A549 (cell line): ENCODE measurements around the gene TEX264. TPM values are rescaled to one million over a fixed set of nuclear protein-coding genes. Genes with fewer than 3 reads are reported as not detected.
A peak's percentile ranks its signal among the peaks of the same experiment; 100 is the strongest.

Experiments used
- ATAC-seq, 2 experiments: fragments of 200-7000 bp in 1 of 2; fragments of >200 bp in 1 of 2; cut with Nextera tagmentation in 1 of 2; cut with Tn5 transposase in 1 of 2; 3 replicates each; pipeline versions ENCODE4 v1.8.0 to v1.9.1; 2018 to 2020; ENCODE audit warnings: mild to moderate bottlenecking in 1 of 2, moderate library complexity in 1 of 2
- CTCF ChIA-PET: fragments of 300-600 bp; sonication (Branson Sonifier 250); formaldehyde crosslinking; extraction: SDS; loops from one replicate; lab custom pipeline; 2021; ENCODE audit warnings: antibody characterized with exemption, inconsistent platforms; lab: Yijun Ruan, JAX
- POLR2A ChIA-PET: fragments of 350-600 bp; formaldehyde crosslinking; extraction: SDS; loops from one replicate; lab custom pipeline; 2021; ENCODE audit warnings: antibody characterized with exemption, inconsistent platforms; lab: Yijun Ruan, JAX
- DNase-seq, 2 experiments: peaks; one replicate each; pipeline versions ENCODE4 v3.0.0 to v3.0.0-alpha.2; 2011 to 2016; ENCODE audit warnings: low read depth in 1 of 2, low spot score in 1 of 2
- FAIRE-seq: peaks from 2 replicates; lab custom pipeline; 2011; peaks lifted over from hg19 to GRCh38; lab: Jason Lieb, UNC
- H3K27ac ChIP-seq, 2 experiments: fragments of >200 bp; sonication (Bioruptor Twin); formaldehyde crosslinking; 3 replicates each; pipeline ENCODE4 v1.5.1; 2016 to 2017
- H3K4me1 ChIP-seq: fragments of >200 bp; sonication (Bioruptor Twin); formaldehyde crosslinking; 3 replicates; pipeline ENCODE4 v1.6.1; 2016
- H3K4me2 ChIP-seq: fragments of >200 bp; sonication (Bioruptor Twin); formaldehyde crosslinking; 3 replicates; pipeline ENCODE4 v1.6.1; 2016
- H3K4me3 ChIP-seq: fragments of >200 bp; sonication (Bioruptor Twin); formaldehyde crosslinking; 3 replicates; pipeline ENCODE4 v1.5.1; 2016
- H3K9me3 ChIP-seq: fragments of >200 bp; sonication (Bioruptor Twin); formaldehyde crosslinking; 3 replicates; pipeline ENCODE4 v1.6.1; 2016
- BHLHE40 ChIP-seq: IDR thresholded peaks from 2 replicates; pipeline ENCODE4 v1.6.1; 2012; ENCODE audit warnings: low read depth, low read length, inconsistent platforms
- CBX2 ChIP-seq: fragments of 200-600 bp; sonication (generic); IDR thresholded peaks from 2 replicates; pipeline ENCODE4 v1.6.1; 2016; ENCODE audit warnings: low read depth, mild to moderate bottlenecking, borderline replicate concordance
- CBX8 ChIP-seq: fragments of 200-600 bp; sonication (generic); IDR thresholded peaks from 2 replicates; pipeline ENCODE4 v1.6.1; 2016
- CEBPB ChIP-seq, 2 experiments: fragments of >200 bp in 1 of 2; sonication (Bioruptor Twin) in 1 of 2; formaldehyde crosslinking in 1 of 2; IDR thresholded peaks; 2 replicates each; pipeline ENCODE4 v1.6.1; 2012 to 2016
- ESRRA ChIP-seq: fragments of 150-350 bp; IDR thresholded peaks from 2 replicates; pipeline ENCODE4 v1.6.1; 2014; ENCODE audit warnings: mild to moderate bottlenecking, low read length, borderline replicate concordance
- GATA3 ChIP-seq: IDR thresholded peaks from 2 replicates; pipeline ENCODE4 v1.6.1; 2012; ENCODE audit warnings: borderline replicate concordance
- HDAC2 ChIP-seq: fragments of 200-600 bp; sonication (generic); IDR thresholded peaks from 2 replicates; pipeline ENCODE4 v1.6.1; 2016
- HOXB5 ChIP-seq: fragments of 250-450 bp; sonication (Bioruptor Pico); IDR thresholded peaks from 2 replicates; pipeline ENCODE4 v1.5.0; 2020; ENCODE audit warnings: mild to moderate bottlenecking, moderate library complexity
- MAFK ChIP-seq: fragments of 450-650 bp; IDR thresholded peaks from 2 replicates; pipeline ENCODE4 v1.6.1; 2014; ENCODE audit not compliant: partially characterized antibody
- MAZ ChIP-seq: fragments of 150-350 bp; IDR thresholded peaks from 2 replicates; pipeline ENCODE4 v1.6.1; 2014; ENCODE audit warnings: antibody characterized with exemption, low read depth, low read length, borderline replicate concordance
- MYC ChIP-seq: IDR thresholded peaks from 2 replicates; pipeline ENCODE4 v1.6.1; 2012; ENCODE audit warnings: mild to moderate bottlenecking, inconsistent platforms, low read length, improper control_type of control experiment, borderline replicate concordance
- PHF8 ChIP-seq: fragments of 200-600 bp; sonication (generic); IDR thresholded peaks from 2 replicates; pipeline ENCODE4 v1.6.1; 2016; ENCODE audit warnings: low read depth, mild to moderate bottlenecking, antibody characterized with exemption, moderate library complexity, borderline replicate concordance
- POLR2A ChIP-seq: IDR thresholded peaks from 2 replicates; pipeline ENCODE4 v1.6.1; 2012; ENCODE audit warnings: mild to moderate bottlenecking, low read length
- POLR2AphosphoS2 ChIP-seq: conservative IDR thresholded peaks from 2 replicates; pipeline ENCODE4 v1.6.1; 2012; ENCODE audit warnings: low read length, improper control_type of control experiment, inconsistent platforms
- RAD21 ChIP-seq, 2 experiments: fragments of >200 bp in 1 of 2; sonication (Bioruptor Twin) in 1 of 2; formaldehyde crosslinking in 1 of 2; IDR thresholded peaks in 1 of 2; conservative IDR thresholded peaks in 1 of 2; 2 replicates in 1 of 2; 3 replicates in 1 of 2; pipeline ENCODE4 v1.6.1; 2012 to 2018; ENCODE audit warnings: inconsistent platforms in 1 of 2
- RCOR1 ChIP-seq: fragments of 150-350 bp; IDR thresholded peaks from 2 replicates; pipeline ENCODE4 v1.6.1; 2014; ENCODE audit warnings: antibody characterized with exemption, low read length, low read depth
- RNF2 ChIP-seq: fragments of 200-600 bp; sonication (generic); IDR thresholded peaks from 2 replicates; pipeline ENCODE4 v1.6.1; 2016; ENCODE audit warnings: low read depth, mild to moderate bottlenecking, antibody characterized with exemption, moderate library complexity, borderline replicate concordance
- SMC3 ChIP-seq: fragments of >200 bp; sonication (Bioruptor Twin); formaldehyde crosslinking; IDR thresholded peaks from 3 replicates; pipeline ENCODE4 v1.6.1; 2018; ENCODE audit warnings: inconsistent platforms
- TFCP2L1 ChIP-seq: fragments of 250-450 bp; sonication (Bioruptor Pico); IDR thresholded peaks from 2 replicates; pipeline ENCODE4 v1.5.0; 2021; ENCODE audit warnings: mild to moderate bottlenecking
- TP53 ChIP-seq: fragments of 250-450 bp; sonication (Bioruptor Pico); IDR thresholded peaks from 2 replicates; pipeline ENCODE4 v1.5.0; 2021; ENCODE audit warnings: mild to moderate bottlenecking, moderate library complexity
- WGBS: methylation state at CpG from one replicate; pipeline ENCODE4 v1.1.6; 2017; ENCODE audit errors: missing lambda C conversion rate; 5-methylcytosine and 5-hydroxymethylcytosine counted together
- polyA plus RNA-seq, 4 experiments: library from polyadenylated mRNA; depleted of rRNA in 3 of 4; stranded (reverse); fragments of >200 nt; fragmentation: RNase III in 1 of 4; extraction: RNeasy Plus Mini Kit Qiagen cat#74134 plus additional on column Dnase treatment in 1 of 4; gene quantifications; 2 replicates in 3 of 4; 3 replicates in 1 of 4; pipeline ENCODE4 v1.2.3, GENCODE V29; 2011 to 2017
- TF ChIP-seq, protein P1 (sequence below): IDR thresholded peaks from 2 replicates; pipeline ENCODE4 v1.6.1; 2012; ENCODE audit warnings: low read depth, borderline replicate concordance
- TF ChIP-seq, protein P2 (sequence below): IDR thresholded peaks from 2 replicates; pipeline ENCODE4 v1.6.1; 2012
- TF ChIP-seq, protein P3 (sequence below): fragments of 150-350 bp; IDR thresholded peaks from 2 replicates; pipeline ENCODE4 v1.6.1; 2014; ENCODE audit warnings: low read depth, mild to moderate bottlenecking, low read length
- TF ChIP-seq, protein P4 (sequence below): fragments of >200 bp; sonication (Bioruptor Twin); formaldehyde crosslinking; IDR thresholded peaks from 3 replicates; pipeline ENCODE4 v1.5.1; 2016
- TF ChIP-seq, protein P5 (sequence below): fragments of >200 bp; sonication (Bioruptor Twin); formaldehyde crosslinking; IDR thresholded peaks from 2 replicates; pipeline ENCODE4 v1.6.1; 2016
- TF ChIP-seq, protein P6 (sequence below): fragments of 200-600 bp; sonication (generic); IDR thresholded peaks from 2 replicates; pipeline ENCODE4 v1.6.1; 2016; ENCODE audit warnings: antibody characterized with exemption, mild to moderate bottlenecking, moderate library complexity

TEX264 gene
- polyA plus RNA-seq, 2 of the 4 experiments (the other 2 are of a cell fraction), result 47.9 to 54.7 TPM

DNA sequence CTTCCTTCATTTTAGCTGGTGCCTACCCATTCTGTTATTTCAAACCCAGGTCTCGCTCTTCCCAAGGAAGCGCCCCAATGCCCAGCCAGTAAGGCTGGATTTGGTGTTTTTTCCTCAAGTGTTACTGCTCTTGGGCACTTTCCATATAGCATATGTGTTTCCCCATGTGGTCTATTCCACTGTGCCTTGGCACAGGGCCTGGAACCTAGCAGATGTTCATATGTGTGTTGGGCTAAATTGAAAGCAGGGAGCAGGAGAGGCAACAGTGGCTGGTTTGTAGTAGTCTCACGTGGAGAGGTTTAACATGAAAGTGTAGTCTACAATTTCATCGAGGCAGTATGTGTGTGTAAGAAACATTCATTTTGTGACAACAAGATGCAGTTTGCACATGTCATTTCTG, 48.2 kb upstream of the TEX264 start:
- no peak overlapping the region for H3K27ac ChIP-seq
- WGBS, result 93% methylated on average over 4 of the region's 4 CpGs
- no peaks in the 10 kb centered on the region for H3K9me3 ChIP-seq
- POLR2A ChIA-PET, result no interaction called here
- H3K4me1 ChIP-seq, result peaks cover 17% of the 10 kb centered on the region
- CTCF ChIA-PET, result no interaction called here
- no peak for FAIRE-seq
- no peak for TF ChIP-seq PHF8
- no peak for TF ChIP-seq RAD21 (conservative IDR thresholded peaks at IDR 0.05 in 1 of 2, IDR thresholded peaks at IDR 0.05 in 1 of 2)
- TF ChIP-seq, protein P1, sequence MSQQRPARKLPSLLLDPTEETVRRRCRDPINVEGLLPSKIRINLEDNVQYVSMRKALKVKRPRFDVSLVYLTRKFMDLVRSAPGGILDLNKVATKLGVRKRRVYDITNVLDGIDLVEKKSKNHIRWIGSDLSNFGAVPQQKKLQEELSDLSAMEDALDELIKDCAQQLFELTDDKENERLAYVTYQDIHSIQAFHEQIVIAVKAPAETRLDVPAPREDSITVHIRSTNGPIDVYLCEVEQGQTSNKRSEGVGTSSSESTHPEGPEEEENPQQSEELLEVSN, result no peak
- TF ChIP-seq RCOR1, result no peak
- TF ChIP-seq CEBPB (IDR thresholded peaks at IDR 0.05), result no peak
- no peak for TF ChIP-seq TP53 (CRISPR knock-in tag)
- TF ChIP-seq BHLHE40, result no peak
- TF ChIP-seq CBX8, result no peak
- no peak for ATAC-seq
- H3K4me3 ChIP-seq, result no peak overlapping the region
- H3K4me2 ChIP-seq, result no peak overlapping the region
- DNase-seq, result no peak

DNA sequence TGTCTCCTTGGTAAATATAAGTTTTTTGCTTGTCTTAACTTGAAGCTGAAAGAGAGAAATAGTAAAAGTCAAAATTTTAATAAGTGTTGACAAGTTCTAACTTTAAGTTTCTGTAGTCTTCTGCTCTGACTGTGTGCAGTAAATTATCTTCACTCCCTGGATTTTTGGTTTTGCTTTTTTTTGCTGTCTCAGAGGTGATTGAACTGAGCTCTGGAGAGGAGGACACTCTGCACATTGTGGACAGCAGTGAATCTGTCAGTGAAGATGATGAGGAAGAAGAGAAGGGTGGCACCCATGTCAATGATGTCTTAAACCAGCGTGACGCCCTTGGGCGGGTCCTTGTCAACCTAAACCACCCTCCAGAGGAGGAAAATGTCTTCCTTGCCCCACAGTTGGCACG, 40.5 kb upstream of the TEX264 start:
- ChIA-PET CTCF (interaction anchor here (1.5 to 1.8 kb wide), 3 partner anchors 12 to 128 kb away, joined by 5 to 8 read pairs (median 5); no protein-coding TSS in a partner anchor), POLR2A (no interaction called here)
- Histone ChIP-seq H3K4me3 (no peak overlapping the region), H3K4me2 (no peak overlapping the region), H3K4me1 (no peaks in the 10 kb centered on the region), H3K9me3 (no peaks in the 10 kb centered on the region), H3K27ac (no peak overlapping the region)
- FAIRE-seq (no peak), ATAC-seq (no peak), DNase-seq (no peak)
- 88% methylated on average over 4 of the region's 4 CpGs for WGBS
- TF ChIP-seq MYC, result no peak
- TF ChIP-seq MAZ, result no peak
- no peak for TF ChIP-seq GATA3

DNA sequence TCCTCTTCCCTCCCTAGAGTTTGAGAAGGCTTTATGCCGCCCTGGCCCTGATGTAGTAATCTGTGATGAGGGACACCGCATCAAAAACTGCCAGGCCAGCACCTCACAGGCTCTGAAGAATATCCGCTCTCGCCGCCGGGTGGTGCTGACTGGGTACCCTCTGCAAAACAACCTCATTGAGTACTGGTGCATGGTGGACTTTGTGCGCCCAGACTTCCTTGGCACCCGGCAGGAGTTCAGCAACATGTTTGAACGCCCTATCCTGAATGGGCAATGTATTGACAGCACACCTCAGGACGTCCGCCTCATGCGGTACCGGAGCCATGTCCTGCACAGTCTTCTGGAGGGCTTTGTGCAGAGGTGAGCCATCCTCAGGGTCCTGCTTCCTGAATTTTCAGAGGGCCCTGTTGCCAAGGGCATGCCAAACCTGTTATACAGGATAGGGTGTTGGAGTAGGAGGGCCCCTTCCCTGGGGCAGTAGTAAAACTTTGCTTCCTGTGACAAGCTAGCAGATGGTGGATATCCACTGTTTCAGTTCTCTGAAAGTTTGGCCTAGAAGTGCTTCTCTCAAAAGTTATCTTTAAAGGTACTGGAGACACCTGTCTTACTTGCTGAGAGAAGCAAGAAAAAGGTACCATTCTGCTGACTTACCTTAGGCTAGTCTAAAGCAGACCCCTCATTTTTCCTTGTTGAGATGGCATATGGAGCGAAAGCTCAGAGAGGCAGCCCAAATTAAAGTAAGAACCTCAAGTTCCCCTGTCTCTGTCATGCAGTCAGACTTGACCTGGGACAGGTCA, 33.7 kb upstream of the TEX264 start:
- FAIRE-seq (no peak), ATAC-seq (peak in 1 of 2 experiments; percentile 53; a peak in 3 of 6 replicates), DNase-seq (no peak)
- Histone ChIP-seq H3K27ac (no peak overlapping the region), H3K9me3 (no peaks in the 10 kb centered on the region), H3K4me3 (no peak overlapping the region), H3K4me1 (no peaks in the 10 kb centered on the region), H3K4me2 (no peak overlapping the region)
- 97% methylated on average over 5 of the region's 14 CpGs for WGBS
- ChIA-PET POLR2A (no interaction called here), CTCF (interaction anchor here (0.7 to 1.7 kb wide), 8 partner anchors 8 to 1021 kb away, joined by 3 to 6 read pairs (median 4); no protein-coding TSS in a partner anchor)
- TF ChIP-seq SMC3 (no peak), TP53 (CRISPR knock-in tag) (no peak), POLR2AphosphoS2 (no peak), CBX2 (no peak), POLR2A (no peak), TFCP2L1 (CRISPR knock-in tag) (no peak), ESRRA (no peak), HDAC2 (no peak), RAD21 (conservative IDR thresholded peaks at IDR 0.05 in 1 of 2, IDR thresholded peaks at IDR 0.05 in 1 of 2) (no peak), MAFK (no peak), RNF2 (no peak), HOXB5 (CRISPR knock-in tag) (no peak)
- TF ChIP-seq, protein P2, sequence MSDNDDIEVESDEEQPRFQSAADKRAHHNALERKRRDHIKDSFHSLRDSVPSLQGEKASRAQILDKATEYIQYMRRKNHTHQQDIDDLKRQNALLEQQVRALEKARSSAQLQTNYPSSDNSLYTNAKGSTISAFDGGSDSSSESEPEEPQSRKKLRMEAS, result no peak
- TF ChIP-seq, protein P3, sequence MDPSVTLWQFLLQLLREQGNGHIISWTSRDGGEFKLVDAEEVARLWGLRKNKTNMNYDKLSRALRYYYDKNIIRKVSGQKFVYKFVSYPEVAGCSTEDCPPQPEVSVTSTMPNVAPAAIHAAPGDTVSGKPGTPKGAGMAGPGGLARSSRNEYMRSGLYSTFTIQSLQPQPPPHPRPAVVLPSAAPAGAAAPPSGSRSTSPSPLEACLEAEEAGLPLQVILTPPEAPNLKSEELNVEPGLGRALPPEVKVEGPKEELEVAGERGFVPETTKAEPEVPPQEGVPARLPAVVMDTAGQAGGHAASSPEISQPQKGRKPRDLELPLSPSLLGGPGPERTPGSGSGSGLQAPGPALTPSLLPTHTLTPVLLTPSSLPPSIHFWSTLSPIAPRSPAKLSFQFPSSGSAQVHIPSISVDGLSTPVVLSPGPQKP, result no peak
- TF ChIP-seq, protein P4, sequence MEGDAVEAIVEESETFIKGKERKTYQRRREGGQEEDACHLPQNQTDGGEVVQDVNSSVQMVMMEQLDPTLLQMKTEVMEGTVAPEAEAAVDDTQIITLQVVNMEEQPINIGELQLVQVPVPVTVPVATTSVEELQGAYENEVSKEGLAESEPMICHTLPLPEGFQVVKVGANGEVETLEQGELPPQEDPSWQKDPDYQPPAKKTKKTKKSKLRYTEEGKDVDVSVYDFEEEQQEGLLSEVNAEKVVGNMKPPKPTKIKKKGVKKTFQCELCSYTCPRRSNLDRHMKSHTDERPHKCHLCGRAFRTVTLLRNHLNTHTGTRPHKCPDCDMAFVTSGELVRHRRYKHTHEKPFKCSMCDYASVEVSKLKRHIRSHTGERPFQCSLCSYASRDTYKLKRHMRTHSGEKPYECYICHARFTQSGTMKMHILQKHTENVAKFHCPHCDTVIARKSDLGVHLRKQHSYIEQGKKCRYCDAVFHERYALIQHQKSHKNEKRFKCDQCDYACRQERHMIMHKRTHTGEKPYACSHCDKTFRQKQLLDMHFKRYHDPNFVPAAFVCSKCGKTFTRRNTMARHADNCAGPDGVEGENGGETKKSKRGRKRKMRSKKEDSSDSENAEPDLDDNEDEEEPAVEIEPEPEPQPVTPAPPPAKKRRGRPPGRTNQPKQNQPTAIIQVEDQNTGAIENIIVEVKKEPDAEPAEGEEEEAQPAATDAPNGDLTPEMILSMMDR, result no peak
- TF ChIP-seq, protein P5, sequence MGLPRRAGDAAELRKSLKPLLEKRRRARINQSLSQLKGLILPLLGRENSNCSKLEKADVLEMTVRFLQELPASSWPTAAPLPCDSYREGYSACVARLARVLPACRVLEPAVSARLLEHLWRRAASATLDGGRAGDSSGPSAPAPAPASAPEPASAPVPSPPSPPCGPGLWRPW, result no peak
- TF ChIP-seq, protein P6, sequence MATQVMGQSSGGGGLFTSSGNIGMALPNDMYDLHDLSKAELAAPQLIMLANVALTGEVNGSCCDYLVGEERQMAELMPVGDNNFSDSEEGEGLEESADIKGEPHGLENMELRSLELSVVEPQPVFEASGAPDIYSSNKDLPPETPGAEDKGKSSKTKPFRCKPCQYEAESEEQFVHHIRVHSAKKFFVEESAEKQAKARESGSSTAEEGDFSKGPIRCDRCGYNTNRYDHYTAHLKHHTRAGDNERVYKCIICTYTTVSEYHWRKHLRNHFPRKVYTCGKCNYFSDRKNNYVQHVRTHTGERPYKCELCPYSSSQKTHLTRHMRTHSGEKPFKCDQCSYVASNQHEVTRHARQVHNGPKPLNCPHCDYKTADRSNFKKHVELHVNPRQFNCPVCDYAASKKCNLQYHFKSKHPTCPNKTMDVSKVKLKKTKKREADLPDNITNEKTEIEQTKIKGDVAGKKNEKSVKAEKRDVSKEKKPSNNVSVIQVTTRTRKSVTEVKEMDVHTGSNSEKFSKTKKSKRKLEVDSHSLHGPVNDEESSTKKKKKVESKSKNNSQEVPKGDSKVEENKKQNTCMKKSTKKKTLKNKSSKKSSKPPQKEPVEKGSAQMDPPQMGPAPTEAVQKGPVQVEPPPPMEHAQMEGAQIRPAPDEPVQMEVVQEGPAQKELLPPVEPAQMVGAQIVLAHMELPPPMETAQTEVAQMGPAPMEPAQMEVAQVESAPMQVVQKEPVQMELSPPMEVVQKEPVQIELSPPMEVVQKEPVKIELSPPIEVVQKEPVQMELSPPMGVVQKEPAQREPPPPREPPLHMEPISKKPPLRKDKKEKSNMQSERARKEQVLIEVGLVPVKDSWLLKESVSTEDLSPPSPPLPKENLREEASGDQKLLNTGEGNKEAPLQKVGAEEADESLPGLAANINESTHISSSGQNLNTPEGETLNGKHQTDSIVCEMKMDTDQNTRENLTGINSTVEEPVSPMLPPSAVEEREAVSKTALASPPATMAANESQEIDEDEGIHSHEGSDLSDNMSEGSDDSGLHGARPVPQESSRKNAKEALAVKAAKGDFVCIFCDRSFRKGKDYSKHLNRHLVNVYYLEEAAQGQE, result no peak
